GM12875 (cell line): ENCODE measurements around the gene RBMS2.
A peak's percentile ranks its signal among the peaks of the same experiment; 100 is the strongest.

Experiments used
- H3K4me3 ChIP-seq: one replicate; pipeline ENCODE4 v1.5.1; 2011; ENCODE audit warnings: low read depth, low read length, control low read depth
- TF ChIP-seq, protein P1 (sequence below): IDR thresholded peaks from 2 replicates; pipeline ENCODE4 v1.5.1; 2011; ENCODE audit warnings: low read depth, mild to moderate bottlenecking, control low read depth, inconsistent platforms, low read length, moderate library complexity, borderline replicate concordance; ENCODE audit not compliant: insufficient read depth

The RBMS2 gene

GRCh38 chr12:56636675-56637540, 115.3 kb downstream of the RBMS2 start:
- H3K4me3 ChIP-seq: peak overlapping the region; percentile 32
- TF ChIP-seq, protein P1, sequence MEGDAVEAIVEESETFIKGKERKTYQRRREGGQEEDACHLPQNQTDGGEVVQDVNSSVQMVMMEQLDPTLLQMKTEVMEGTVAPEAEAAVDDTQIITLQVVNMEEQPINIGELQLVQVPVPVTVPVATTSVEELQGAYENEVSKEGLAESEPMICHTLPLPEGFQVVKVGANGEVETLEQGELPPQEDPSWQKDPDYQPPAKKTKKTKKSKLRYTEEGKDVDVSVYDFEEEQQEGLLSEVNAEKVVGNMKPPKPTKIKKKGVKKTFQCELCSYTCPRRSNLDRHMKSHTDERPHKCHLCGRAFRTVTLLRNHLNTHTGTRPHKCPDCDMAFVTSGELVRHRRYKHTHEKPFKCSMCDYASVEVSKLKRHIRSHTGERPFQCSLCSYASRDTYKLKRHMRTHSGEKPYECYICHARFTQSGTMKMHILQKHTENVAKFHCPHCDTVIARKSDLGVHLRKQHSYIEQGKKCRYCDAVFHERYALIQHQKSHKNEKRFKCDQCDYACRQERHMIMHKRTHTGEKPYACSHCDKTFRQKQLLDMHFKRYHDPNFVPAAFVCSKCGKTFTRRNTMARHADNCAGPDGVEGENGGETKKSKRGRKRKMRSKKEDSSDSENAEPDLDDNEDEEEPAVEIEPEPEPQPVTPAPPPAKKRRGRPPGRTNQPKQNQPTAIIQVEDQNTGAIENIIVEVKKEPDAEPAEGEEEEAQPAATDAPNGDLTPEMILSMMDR: peak; percentile 79

GRCh38 chr12:56637621-56638020, 116.0 kb downstream of the RBMS2 start:
- TF ChIP-seq, protein P1: no peak
- H3K4me3 ChIP-seq: no peak overlapping the region

DNA sequence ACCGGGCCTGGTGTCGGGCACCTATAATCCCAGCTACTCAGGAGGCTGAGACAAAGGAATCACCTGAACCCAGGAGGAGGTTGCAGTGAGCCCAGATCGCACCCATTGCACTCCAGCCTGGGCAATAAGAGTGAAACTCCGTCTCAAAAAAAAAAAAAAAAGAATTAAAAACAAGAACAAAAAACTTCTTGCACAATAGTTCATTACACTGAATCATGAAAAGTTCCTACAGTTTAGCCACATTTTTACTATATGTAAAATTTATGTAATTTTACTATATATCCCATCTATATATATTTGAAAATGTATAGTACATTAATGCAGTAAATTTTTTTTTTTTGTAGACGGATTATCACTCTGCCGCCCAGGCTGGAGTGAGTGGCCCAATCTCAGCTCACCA, 119.6 kb downstream of the RBMS2 start:
- H3K4me3 ChIP-seq: no peak overlapping the region
- TF ChIP-seq, protein P1: no peak

DNA sequence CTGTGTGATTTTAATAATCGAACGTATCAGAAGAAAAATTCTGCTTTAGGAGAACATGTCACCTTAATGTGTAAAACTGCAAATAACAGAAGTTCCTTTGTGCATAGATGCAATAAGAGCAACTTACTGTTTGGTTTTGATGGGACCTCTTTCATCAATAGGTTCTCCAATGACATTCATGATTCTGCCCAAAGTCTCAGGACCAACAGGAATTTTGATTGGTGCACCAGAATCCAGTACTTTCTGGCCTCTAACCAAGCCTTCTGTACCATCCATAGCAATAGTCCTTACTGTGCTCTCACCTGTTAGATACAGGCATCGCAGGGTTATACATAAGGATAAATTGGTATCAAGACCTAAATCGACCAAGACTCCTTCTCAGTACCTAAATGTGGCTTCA, 123.0 kb downstream of the RBMS2 start:
- TF ChIP-seq, protein P1: no peak
- peak overlapping the region; percentile 93 for H3K4me3 ChIP-seq

DNA sequence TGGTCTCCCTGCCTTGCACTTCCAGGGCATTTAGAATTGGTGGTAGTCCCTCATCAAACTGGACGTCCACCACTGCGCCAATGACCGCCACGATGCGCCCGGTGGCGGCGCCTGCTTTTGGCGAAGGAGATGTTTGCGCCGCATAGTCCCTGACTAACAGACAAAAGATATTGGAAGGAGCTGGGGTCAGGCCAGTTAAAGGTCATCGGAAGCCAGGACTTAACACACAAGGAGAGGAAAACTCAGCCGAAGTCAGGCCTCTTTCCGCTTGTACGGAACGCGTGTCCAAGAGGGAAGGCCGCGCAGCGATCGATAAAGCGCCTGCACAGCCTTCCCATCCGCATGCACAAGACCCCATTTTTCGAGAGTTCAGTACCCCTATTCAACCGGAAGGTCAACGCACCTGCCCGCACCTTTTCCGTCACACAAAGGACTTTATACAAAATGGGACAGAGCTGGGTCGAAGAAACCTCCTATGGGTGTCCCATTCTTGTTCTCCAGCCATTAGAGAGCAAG, 123.6 kb downstream of the RBMS2 start:
- H3K4me3 ChIP-seq: peak overlapping the region; percentile 93
- TF ChIP-seq, protein P1: no peak
